ENCODE data around the gene ELMO2. TPM values are rescaled to one million over a fixed set of nuclear protein-coding genes. Genes with fewer than 3 reads are reported as not detected.
"Not testable (repeated sequence)": the region's sequence is repeated elsewhere in the genome, so short reads cannot be mapped to it uniquely, and the experiment has no call there.

The ELMO2 gene
- total RNA-seq, 1 experiment from 2014 or later = 55.1 TPM

DNA sequence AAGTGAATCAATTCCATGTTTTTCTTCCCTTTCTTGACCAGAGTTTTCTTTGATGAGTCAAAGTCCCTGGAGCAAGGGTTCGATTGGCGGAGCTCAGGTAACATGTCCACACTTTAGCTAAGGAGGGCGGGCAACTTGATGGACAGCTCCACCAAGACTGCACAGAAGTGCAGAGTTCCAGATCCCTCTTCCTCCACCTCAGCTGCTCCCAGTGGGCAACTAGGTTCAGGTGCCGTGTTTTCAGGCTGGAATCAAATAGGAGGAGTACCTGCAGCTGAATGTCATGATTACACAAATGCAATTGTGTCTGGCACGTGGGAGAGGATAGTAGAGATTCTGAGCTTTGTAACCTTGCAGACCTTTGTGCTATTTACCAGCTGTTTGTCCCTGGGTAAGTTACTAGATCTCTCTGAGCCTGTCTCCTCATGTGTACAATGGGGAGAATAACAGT is 1.9 kb upstream of the ELMO2 start:
- peak; percentile 40 for DNase-seq (ENCODE audit: low read depth)
- in situ Hi-C loops (cut with HindIII; ENCODE audit: low pct_unique_long_range_greater_than_20kb, low sequenced_read_pairs) = no loop called here

DNA sequence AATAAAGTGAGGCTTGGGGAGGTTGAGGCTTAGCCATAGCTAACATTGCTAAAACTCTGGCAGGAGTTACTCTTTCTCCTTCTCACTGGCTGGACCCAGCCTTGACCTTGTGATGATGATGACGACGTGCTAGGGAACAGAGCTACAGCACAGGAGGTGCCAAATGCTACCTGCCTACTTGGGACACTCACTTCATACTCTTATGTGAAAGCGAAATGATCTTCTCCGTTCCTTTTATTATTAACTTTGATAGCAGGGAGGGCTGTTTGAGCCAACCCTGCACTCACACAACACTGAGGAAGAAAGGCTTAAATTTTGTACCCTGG is 1.2 kb upstream of the ELMO2 start:
- DNase-seq (ENCODE audit: low read depth) = no peak
- in situ Hi-C loops (cut with HindIII; ENCODE audit: low pct_unique_long_range_greater_than_20kb, low sequenced_read_pairs) = no loop called here

DNA sequence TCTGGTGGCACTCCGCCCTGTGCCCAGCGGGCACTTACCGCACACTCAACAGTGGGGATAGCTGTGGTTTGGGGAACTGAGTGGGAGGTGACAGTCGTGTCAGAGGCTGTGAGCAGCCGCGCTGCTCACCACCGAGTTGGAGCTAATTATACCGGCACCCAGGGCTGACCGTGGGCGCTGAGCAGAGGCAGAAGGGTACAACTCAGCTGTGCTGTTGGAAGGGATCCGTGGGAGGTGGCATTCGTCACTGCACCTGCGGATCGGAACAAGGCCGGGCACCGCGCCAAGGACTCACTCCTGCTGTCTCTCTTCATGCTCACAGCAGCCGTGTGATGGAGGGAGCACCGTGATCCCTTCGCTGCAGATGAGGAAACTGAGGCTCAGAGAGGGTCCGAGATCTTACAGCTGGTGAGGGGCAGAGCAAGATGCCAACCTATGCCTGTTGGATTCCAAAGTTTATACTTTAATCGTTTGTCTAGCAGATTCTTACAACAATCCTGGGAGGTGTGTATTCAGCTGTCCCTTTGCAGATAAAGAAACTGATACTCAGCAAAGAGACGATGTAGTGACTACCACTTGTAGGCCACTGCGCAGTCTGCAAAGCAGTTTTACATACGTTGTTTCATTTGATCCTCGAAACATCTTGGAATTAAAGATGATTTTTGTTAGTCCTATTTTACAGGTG is 713 bp upstream of the ELMO2 start:
- in situ Hi-C loops (cut with HindIII; ENCODE audit: low pct_unique_long_range_greater_than_20kb, low sequenced_read_pairs) = no loop called here
- no peak for DNase-seq (ENCODE audit: low read depth)

DNA sequence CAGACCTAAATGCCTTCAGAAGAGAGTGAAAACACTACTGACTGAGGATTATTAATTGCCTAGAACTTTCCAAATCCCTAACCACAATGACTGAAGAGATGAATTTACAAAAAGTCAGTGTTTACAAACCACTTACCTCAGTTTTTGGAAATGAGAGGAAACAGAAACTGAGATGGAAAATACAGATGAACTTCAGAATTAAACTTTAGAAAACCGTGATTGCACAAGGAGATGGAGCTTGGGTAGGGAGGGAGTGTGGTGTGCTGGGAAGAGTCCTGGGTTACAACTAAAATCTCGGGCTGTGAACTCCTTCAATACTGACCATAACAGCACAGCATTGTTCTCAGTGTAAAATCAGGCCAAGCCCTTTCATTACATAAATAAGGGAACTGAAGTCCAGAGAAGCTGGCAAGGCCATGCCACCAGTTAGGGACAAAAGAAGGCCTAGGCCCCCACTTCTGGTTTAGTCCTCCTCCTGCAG is 4.0 kb downstream of the ELMO2 start:
- in situ Hi-C loops (cut with HindIII; ENCODE audit: low pct_unique_long_range_greater_than_20kb, low sequenced_read_pairs) = no loop called here
- no peak for DNase-seq (ENCODE audit: low read depth)

DNA sequence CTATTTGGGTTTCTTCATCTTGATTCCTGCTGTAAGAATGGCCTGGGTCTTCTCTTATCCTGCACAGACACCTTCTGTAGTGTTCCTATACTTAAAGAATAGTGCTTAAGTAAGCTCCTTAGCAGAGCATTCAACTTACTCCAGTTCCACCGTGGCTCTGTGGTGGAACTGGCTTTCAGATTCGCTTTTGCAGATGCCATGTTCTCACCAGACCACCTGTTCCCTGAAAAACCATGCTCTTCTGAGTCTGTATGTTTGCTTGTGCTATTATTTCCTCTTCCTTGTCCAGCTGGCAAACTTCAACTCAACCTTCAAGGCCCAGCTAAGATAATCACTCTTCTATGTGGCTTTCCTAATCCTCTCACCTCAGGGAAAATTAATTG is 4.9 kb downstream of the ELMO2 start:
- in situ Hi-C loops (cut with HindIII; ENCODE audit: low pct_unique_long_range_greater_than_20kb, low sequenced_read_pairs) = no loop called here
- DNase-seq (ENCODE audit: low read depth) = no peak

DNA sequence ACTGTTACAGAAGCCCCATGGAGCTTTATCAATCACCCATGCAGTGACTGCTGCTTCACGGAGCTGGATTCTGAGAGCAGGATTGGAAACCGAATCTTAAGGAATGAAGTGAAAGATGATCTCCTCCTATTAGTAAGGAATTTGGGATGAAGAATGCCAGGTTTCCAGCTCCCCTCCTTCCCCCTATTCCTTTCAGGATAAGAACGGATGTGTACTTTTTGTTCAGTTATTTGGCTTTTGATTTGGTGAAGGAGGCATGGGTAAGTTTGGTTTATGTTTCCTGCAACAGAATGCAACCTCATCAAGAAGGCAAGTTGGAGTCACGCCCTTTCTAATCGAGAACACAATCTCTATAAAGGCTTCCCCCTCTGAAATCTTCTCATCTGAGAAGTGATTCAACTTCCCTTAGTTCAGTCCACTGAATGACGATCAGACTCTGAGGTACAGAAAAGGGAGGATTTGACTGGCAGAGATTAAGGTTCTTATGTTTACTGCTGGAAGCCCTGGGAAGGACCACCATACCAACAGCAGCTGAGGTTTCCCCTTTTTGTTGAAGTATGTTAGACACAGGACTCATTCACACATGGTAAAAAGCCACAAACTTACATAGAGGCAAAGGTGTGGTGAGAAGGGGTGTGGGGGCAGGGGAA is 5.5 kb downstream of the ELMO2 start:
- in situ Hi-C loops (cut with HindIII; ENCODE audit: low pct_unique_long_range_greater_than_20kb, low sequenced_read_pairs) = no loop called here
- no peak for DNase-seq (ENCODE audit: low read depth)

DNA sequence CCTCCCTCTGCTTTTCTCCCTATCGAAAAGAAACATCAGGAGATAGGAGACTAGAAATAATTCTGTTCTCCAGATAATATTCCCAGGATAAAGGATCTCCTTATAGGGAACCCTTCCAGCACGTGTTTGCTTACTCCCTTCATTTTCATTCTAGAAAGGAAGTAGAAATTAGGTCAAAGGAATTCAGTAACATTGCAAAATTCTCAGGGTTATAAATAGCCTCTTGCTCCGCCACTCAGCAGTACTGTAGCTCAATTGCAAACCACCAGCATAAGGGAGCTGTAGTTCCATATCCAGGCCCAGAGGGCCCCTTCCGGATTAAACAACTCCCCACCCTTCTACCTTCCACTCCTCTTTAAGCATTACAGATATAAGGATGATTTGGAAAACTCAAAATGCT is 6.2 kb downstream of the ELMO2 start:
- no peak for DNase-seq (ENCODE audit: low read depth)
- in situ Hi-C loops (cut with HindIII; ENCODE audit: low pct_unique_long_range_greater_than_20kb, low sequenced_read_pairs) = no loop called here

DNA sequence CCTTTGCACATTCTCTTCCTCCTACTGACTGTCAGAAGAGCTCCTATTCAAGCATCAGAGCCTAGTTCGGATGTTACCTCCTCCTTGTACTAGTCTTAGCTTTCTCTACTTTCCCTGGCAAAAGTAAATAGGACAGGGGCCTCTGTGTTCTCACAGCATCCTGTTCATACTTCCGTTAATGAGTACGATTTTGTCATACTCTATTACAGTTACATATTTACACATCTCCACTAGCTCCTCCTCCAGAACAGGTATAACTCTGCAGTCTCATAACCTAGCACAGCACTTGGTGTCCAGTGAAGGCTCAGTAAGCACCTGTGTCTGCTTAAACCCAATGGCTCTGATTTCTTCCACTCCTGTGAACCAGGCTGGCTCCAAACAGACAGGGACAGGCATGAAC is 7.0 kb downstream of the ELMO2 start:
- in situ Hi-C loops (cut with HindIII; ENCODE audit: low pct_unique_long_range_greater_than_20kb, low sequenced_read_pairs) = no loop called here
- DNase-seq (ENCODE audit: low read depth) = no peak

DNA sequence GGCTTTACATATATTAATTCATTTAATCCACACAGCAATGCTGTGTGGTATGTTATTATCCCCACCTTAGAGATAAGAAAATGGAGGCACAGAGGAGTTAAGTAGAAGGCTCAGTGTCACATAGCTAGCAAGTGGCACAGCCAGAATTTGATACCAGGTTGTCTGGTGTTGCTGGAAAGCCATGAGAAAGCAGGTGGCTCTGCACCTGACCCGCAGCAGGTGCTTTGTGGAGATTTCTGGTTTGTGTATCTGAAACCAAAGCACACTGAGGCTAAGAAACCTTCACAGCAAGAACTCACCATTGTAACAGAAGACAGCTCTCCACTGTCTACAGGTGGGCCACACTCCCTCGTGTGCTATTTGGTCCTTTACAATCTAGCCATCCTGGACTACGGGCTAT is 7.5 kb downstream of the ELMO2 start:
- DNase-seq (ENCODE audit: low read depth) = no peak
- in situ Hi-C loops (cut with HindIII; ENCODE audit: low pct_unique_long_range_greater_than_20kb, low sequenced_read_pairs) = no loop called here

DNA sequence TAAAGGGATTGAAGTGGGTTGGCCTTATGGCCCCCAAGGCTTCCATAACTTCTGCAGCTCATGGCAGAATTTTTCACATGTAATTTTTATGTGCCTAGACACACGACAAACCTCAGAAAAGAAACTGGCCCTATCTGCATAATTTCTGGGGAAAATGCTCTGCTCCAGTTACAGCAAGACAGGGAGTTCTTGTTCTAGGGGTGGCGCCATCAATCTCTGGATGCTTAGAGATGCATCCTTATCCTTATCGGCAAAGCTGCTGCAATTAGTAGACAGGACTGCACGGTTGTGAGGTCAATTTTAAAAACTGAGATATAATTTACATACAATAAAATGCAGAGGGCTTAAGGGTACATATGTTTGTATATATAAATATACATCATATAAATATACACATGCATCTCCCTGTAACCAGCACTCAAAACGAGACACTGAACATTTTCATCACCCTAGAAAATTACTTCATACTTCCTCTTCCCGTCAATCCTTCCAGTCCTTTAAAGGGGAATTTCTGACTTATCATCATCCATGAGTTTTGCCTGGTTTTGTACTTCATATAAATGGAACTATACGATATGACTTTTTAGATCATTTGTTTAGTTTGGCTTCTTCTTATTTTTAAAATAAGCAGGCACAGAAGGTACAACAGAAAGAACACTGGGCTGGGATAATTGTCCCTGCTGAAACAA is 10.2 kb downstream of the ELMO2 start:
- DNase-seq (ENCODE audit: low read depth) = no peak
- in situ Hi-C loops (cut with HindIII; ENCODE audit: low pct_unique_long_range_greater_than_20kb, low sequenced_read_pairs) = no loop called here

DNA sequence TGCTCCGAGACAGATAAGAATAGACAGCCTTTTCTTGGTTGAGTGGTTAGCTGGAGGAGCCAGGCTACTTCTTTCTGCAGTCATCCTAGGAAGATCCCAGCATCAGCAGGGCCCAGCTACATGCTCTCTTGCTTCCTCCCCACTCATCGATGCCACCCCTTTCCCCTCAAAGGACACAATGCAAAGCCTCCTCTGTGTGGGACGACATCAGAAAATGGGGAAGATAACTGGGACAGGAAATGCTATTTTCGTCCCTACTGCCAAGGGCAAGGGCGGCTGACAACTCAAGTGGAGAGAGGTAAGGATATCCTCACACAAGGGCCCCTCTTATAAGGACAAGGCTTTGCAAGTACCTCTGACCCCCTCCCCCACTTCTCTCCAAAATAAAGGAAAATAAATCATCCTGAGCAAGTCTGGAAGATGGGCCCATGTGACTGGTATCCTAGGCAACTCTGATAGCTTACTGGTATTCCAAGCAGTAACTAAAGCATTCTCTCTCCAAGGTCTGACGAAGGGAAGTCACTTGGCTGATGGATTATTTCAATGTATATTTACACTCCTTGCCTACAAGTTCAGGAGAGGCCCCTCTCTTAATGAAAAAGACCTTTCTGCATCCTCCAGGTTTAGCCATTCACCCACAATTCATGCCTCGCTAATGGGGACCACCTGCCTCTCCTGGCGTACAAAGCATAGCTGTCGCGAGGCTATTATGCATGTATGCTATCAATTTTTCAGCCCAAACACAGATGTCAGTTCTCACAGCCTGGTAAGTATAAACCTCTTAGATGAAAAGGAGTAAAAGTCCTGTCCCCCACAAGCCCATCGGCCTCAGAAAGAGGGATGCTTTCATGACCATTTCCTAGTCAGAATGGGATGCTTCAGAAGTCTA is 11.3 kb downstream of the ELMO2 start:
- in situ Hi-C loops (cut with HindIII; ENCODE audit: low pct_unique_long_range_greater_than_20kb, low sequenced_read_pairs) = no loop called here

DNA sequence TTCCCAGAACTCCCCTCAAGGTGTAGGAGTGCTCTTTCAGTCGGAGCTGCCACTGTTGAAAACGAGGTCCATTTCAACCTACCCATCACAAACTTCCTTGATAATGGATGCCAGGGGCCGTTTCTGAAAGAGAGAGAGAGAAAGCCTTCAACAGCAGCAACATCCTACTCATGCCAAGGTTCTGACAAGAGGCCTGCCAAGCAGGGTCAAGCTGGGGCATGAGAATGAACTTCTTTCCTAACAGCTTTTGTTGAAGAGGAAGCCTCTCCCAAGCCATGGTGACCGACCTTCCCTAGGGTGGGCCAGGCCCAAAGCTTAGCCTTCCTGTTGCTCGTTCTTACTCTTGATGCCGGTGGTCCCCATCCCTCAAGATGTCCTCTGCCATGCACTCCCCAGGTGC is 12.4 kb downstream of the ELMO2 start:
- in situ Hi-C loops (cut with HindIII; ENCODE audit: low pct_unique_long_range_greater_than_20kb, low sequenced_read_pairs) = no loop called here
- no peak for DNase-seq (ENCODE audit: low read depth)

More for the DNA sequence above, 11.3 kb downstream of the ELMO2 start:
- DNase-seq (ENCODE audit: low read depth) = no peak

DNA sequence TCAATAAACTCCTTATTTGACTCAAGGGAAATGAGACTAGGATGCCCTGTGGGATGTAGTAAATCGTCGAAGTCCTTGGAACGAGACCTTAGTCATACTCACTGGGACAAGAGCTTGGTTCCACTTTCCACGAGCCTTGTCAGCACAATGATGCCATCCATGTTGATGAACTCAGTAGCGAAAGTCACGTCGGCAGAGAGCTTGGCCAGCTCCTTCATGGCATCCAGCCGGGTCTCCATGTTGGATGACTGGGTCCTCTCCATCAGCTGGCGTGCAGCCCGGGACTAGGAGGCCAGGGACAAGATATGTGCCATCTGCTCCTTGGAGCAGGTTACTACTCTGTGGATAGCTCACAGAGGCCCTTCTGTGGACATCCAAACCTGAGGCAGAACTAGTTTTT is 17.5 kb downstream of the ELMO2 start:
- in situ Hi-C loops (cut with HindIII; ENCODE audit: low pct_unique_long_range_greater_than_20kb, low sequenced_read_pairs) = no loop called here
- no peak for DNase-seq (ENCODE audit: low read depth)

DNA sequence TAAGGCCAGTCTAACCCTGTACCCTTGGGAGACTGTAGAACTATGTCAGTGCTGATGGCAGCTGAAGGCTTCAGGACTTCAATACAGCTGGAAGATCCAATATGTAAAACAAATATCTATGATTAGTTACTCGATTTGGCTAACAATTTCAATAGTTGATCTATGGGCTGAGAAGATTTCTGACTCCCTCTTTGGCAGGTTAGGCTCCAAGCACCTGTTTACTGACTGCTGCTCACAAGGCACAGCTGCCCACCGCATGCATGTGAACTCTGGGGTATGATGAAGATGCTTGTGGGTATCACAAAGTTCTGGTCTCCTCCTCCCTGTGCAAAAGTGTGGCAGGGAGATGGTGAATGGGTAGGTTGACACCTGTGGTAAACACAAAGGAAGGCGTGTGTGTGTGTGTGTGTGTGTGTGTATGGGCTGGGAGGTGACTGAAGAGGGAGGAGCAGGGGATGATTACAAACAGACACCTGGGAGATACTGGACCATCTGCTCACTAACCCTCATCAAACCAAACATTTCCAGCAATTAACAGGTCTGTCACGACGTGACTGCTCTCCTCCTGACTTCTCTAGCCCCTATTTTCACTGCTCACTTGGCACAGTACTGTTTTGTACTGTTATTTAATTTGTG is 18.1 kb downstream of the ELMO2 start:
- no peak for DNase-seq (ENCODE audit: low read depth)
- in situ Hi-C loops (cut with HindIII; ENCODE audit: low pct_unique_long_range_greater_than_20kb, low sequenced_read_pairs) = no loop called here

DNA sequence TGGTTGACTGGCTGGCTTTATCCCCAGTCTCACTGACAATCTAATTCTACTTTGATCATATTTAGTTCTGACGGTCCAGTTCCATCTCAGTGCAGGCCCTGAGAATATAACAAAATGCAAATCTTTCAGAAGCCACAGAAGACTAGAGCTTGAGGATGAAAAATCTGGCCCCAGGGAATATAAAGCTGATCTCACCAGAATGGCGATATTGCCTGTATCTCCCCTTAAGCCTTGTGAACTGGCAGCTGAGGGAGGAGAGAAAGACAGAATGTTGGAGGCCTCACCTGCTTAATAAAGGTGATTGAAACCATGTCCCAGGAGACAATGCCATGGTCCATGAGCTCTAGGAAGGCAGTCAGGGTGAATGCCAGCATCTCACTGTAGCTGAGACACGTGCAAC is 19.4 kb downstream of the ELMO2 start:
- DNase-seq (ENCODE audit: low read depth); in situ Hi-C loops (cut with HindIII; ENCODE audit: low pct_unique_long_range_greater_than_20kb, low sequenced_read_pairs): not testable (repeated sequence)

DNA sequence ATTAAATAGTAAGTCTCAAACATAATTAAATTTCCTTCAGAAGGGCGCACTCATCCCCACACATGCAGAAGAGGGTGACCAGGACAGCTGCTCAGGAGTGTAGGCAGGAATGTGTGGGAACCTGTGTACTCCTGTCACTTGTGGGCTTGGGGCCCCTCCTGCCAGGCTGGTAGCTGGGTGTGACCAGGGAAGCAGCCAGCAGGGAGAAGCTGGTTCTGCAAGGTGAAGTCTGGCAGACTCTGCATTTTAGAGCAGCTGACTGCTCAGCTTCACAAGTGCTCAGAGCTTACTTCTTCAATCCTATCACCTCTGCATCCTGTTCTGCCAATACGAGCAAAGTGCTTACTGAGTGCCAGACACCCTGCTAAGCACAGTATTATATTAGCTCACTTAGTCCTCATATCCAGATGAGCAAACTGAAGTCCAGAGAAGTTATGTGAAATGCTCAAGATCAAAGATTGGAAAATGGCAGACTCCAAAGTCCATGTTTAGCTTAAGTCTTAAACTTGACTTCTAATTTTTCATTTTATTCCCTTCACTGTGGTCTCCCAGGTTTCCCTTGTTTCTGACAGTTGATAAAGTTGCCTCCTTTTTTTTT is 27.9 kb downstream of the ELMO2 start:
- in situ Hi-C loops (cut with HindIII; ENCODE audit: low pct_unique_long_range_greater_than_20kb, low sequenced_read_pairs) = no loop called here
- DNase-seq (ENCODE audit: low read depth) = no peak

DNA sequence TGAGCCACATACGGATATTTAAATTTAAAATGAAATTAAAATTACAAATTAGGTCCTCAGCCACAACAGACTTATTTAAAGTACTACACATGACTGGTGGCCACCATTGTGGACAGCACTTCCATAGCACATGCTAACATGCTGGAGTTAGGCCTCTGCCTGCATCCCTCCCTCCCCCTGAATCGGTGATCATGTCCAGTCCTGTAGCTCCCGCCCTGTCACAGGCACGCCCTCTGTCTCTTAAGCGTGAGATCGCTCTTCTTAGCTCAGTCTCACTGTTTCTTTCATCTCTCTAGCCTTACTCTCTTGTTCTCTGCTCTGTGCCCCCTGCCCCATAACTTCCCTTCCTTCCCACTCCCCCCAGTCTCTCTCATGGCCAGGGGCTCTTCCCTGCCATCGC is 28.9 kb downstream of the ELMO2 start:
- DNase-seq (ENCODE audit: low read depth) = no peak
- in situ Hi-C loops (cut with HindIII; ENCODE audit: low pct_unique_long_range_greater_than_20kb, low sequenced_read_pairs) = no loop called here

DNA sequence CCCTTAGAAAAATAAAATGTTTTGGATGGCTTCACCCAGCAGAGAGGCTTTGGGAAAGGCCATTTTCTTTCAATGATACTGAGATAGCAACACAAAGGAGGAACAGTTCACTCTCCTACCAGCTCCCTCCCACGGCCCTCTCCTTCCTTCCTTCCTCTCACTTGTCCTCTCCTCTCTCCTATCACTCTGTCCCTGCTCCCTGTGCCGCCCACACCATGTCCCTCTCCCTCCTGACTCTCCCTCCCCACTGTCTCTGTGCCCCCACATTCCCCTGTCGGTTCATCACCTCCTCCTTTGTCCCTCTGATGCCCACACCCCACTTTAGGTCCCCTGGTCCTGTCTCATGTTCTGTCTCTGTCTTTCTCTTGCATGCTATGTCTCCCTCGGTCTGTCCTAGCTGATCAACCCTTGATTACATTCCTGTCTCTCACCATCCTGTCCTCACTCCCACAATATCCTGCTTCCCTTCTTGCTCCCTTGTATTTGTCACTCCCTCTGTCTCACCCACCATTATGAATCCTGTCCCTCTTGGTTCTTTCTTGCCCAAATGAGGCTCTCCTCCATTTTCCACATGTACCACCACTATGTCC is 30.1 kb downstream of the ELMO2 start:
- no peak for DNase-seq (ENCODE audit: low read depth)
- in situ Hi-C loops (cut with HindIII; ENCODE audit: low pct_unique_long_range_greater_than_20kb, low sequenced_read_pairs) = no loop called here

Data from Caki2 (cell line).